ENCODE results near the gene SRGAP3. TPM values are rescaled to one million over a fixed set of nuclear protein-coding genes. Genes with fewer than 3 reads are reported as not detected.

Gene SRGAP3
- total and polyA plus RNA-seq, 2 donors (not counting 1 experiment from before 2014, with no cell fraction given) = 1.4 to 1.5 TPM

DNA sequence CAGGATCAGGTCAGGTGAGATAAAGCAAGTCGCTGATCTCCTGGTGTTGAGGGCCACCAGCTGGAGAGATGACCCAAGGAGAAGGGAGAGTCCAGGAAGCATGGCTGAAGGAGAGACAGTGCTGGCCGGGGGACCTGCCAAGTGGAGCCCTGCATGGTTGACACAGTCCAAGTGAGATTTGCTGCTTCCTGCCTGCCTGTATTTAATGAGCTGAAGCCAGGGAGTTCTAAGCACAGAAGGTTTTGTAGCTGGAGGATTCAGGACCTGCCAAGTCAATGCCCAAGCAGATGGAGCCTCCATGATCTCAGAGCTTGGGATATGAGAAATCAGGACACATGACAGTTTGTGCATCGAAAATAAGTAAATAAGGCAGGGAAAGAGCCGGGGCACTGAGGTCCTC is 125.6 kb downstream of the SRGAP3 start:
- H4K20me1 ChIP-seq (ENCODE audit: control insufficient read depth, insufficient read depth, low read length, poor library complexity, severe bottlenecking) = no peaks in the 10 kb centered on the region
- H3K27ac Mint-ChIP-seq = no peak overlapping the region
- no peaks in the 10 kb centered on the region for H3K27me3 Mint-ChIP-seq
- H3K4me2 ChIP-seq (replicated peaks; ENCODE audit: low read depth, low read length, poor library complexity, severe bottlenecking) = no peak overlapping the region
- H3K4me1 Mint-ChIP-seq = no peaks in the 10 kb centered on the region
- no peaks in the 10 kb centered on the region for H3K9me3 ChIP-seq (ENCODE audit: control extremely low read depth in 1 of 3, control insufficient read depth in 2 of 3, insufficient read depth in 1 of 3, low read length in 2 of 3)
- WGBS (ENCODE audit: insufficient coverage) = 92% methylated on average over 4 of the region's 4 CpGs
- H3K4me3 ChIP-seq (ENCODE audit: control extremely low read depth in 1 of 5, extremely low read depth in 1 of 5, insufficient read depth in 1 of 5, low read depth in 2 of 5, low read length in 4 of 5) = no peak overlapping the region
- ATAC-seq (ENCODE audit: low read depth) = no peak
- H3K4me1 ChIP-seq (ENCODE audit: control insufficient read depth in 2 of 2, insufficient read depth in 2 of 2, low read length in 2 of 2) = no peaks in the 10 kb centered on the region
- no peak overlapping the region for H3K9ac ChIP-seq (ENCODE audit: low read length)
- no peak overlapping the region for H2AFZ ChIP-seq (ENCODE audit: insufficient read depth, low read depth, low read length, poor library complexity, severe bottlenecking)
- ChIA-PET CTCF (no interaction called here), POLR2A (no interaction called here)
- intact Hi-C loops (cut with micrococcal nuclease) = no loop called here
- DNase-seq = no peak
- no peak overlapping the region for H3K27ac ChIP-seq (ENCODE audit: low read length in 2 of 2)
- no peaks in the 10 kb centered on the region for H3K27me3 ChIP-seq (replicated peaks in 1 of 4; ENCODE audit: control extremely low read depth in 1 of 4, control insufficient read depth in 3 of 4, insufficient read depth in 4 of 4, low read length in 3 of 4)
- no peaks in the 10 kb centered on the region for H3K36me3 ChIP-seq (replicated peaks in 1 of 2; ENCODE audit: control extremely low read depth in 1 of 2, control insufficient read depth in 1 of 2, extremely low read depth in 1 of 2, insufficient read depth in 2 of 2, low read length in 1 of 2)
- TF ChIP-seq, protein P1, sequence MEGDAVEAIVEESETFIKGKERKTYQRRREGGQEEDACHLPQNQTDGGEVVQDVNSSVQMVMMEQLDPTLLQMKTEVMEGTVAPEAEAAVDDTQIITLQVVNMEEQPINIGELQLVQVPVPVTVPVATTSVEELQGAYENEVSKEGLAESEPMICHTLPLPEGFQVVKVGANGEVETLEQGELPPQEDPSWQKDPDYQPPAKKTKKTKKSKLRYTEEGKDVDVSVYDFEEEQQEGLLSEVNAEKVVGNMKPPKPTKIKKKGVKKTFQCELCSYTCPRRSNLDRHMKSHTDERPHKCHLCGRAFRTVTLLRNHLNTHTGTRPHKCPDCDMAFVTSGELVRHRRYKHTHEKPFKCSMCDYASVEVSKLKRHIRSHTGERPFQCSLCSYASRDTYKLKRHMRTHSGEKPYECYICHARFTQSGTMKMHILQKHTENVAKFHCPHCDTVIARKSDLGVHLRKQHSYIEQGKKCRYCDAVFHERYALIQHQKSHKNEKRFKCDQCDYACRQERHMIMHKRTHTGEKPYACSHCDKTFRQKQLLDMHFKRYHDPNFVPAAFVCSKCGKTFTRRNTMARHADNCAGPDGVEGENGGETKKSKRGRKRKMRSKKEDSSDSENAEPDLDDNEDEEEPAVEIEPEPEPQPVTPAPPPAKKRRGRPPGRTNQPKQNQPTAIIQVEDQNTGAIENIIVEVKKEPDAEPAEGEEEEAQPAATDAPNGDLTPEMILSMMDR (IDR thresholded peaks at IDR 0.05) = no peak
- no peak for TF ChIP-seq EZH2 (IDR thresholded peaks at IDR 0.05; ENCODE audit: borderline replicate concordance, insufficient read depth, low read depth, low read length, poor library complexity, severe bottlenecking)
- no peaks in the 10 kb centered on the region for H3K79me2 ChIP-seq (ENCODE audit: control insufficient read depth, insufficient read depth, low read length)
- no peak overlapping the region for H3K4me3 Mint-ChIP-seq
- no peaks in the 10 kb centered on the region for H3K9me3 Mint-ChIP-seq (ENCODE audit: insufficient read depth)

DNA sequence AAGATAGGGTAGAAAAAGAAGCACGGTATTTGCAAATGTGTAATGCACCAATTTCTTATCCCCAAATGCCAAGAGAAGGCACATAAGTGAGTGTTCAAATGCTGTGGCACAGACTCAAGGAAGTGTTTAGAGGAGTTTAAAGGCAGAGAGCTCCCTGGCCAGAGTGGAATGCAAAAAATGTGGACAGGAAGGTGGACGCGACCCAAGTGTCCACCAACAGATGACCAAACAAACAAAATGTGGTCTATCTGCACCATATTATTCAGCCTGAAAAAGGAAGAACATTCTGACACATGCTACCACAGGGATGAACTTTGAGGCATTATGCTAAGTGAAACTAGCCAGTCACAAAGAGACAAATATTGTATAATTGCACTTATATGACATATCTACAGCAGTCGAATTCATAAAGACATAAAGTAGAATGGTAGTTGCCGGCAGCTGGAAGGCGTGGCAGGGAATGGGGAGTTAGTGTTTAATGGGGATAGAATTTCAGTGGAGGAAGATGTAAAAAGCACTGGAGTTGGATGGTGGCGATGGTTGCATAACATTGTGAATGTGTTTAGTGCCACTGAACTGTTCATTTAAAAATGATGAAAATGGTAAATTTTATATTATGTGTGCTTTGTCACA is 126.6 kb downstream of the SRGAP3 start:
- intact Hi-C loops (cut with micrococcal nuclease) = no loop called here
- TF ChIP-seq, protein P1 (IDR thresholded peaks at IDR 0.05) = no peak
- no peak for TF ChIP-seq EZH2 (IDR thresholded peaks at IDR 0.05; ENCODE audit: borderline replicate concordance, insufficient read depth, low read depth, low read length, poor library complexity, severe bottlenecking)
- ATAC-seq (ENCODE audit: low read depth) (no peak), DNase-seq (no peak)
- no peaks in the 10 kb centered on the region for H3K27me3 ChIP-seq (replicated peaks in 1 of 4; ENCODE audit: control extremely low read depth in 1 of 4, control insufficient read depth in 3 of 4, insufficient read depth in 4 of 4, low read length in 3 of 4)
- WGBS (ENCODE audit: insufficient coverage) = 100% methylated on average over 3 of the region's 7 CpGs
- no peak overlapping the region for H3K9ac ChIP-seq (ENCODE audit: low read length)
- H3K4me2 ChIP-seq (replicated peaks; ENCODE audit: low read depth, low read length, poor library complexity, severe bottlenecking) = no peak overlapping the region
- H2AFZ ChIP-seq (ENCODE audit: insufficient read depth, low read depth, low read length, poor library complexity, severe bottlenecking) = no peak overlapping the region
- no peaks in the 10 kb centered on the region for H3K79me2 ChIP-seq (ENCODE audit: control insufficient read depth, insufficient read depth, low read length)
- no peaks in the 10 kb centered on the region for H3K4me1 Mint-ChIP-seq
- H3K27ac ChIP-seq (ENCODE audit: low read length in 2 of 2) = no peak overlapping the region
- H4K20me1 ChIP-seq (ENCODE audit: control insufficient read depth, insufficient read depth, low read length, poor library complexity, severe bottlenecking) = no peaks in the 10 kb centered on the region
- no peaks in the 10 kb centered on the region for H3K9me3 Mint-ChIP-seq (ENCODE audit: insufficient read depth)
- H3K36me3 ChIP-seq (replicated peaks in 1 of 2; ENCODE audit: control extremely low read depth in 1 of 2, control insufficient read depth in 1 of 2, extremely low read depth in 1 of 2, insufficient read depth in 2 of 2, low read length in 1 of 2) = no peaks in the 10 kb centered on the region
- H3K4me3 Mint-ChIP-seq = no peak overlapping the region
- H3K27ac Mint-ChIP-seq = no peak overlapping the region
- ChIA-PET CTCF (no interaction called here), POLR2A (no interaction called here)
- H3K4me3 ChIP-seq (ENCODE audit: control extremely low read depth in 1 of 5, extremely low read depth in 1 of 5, insufficient read depth in 1 of 5, low read depth in 2 of 5, low read length in 4 of 5) = no peak overlapping the region
- no peaks in the 10 kb centered on the region for H3K9me3 ChIP-seq (ENCODE audit: control extremely low read depth in 1 of 3, control insufficient read depth in 2 of 3, insufficient read depth in 1 of 3, low read length in 2 of 3)
- H3K27me3 Mint-ChIP-seq = no peaks in the 10 kb centered on the region
- no peaks in the 10 kb centered on the region for H3K4me1 ChIP-seq (ENCODE audit: control insufficient read depth in 2 of 2, insufficient read depth in 2 of 2, low read length in 2 of 2)

Data from B cell (primary cell).